Measurements from ENCODE around the gene COBLL1.

The COBLL1 gene

GRCh38 chr2:164781394-164781793 lies 60.2 kb downstream of the COBLL1 start:
- no peak for TF ChIP-seq CTCF (IDR thresholded peaks at IDR 0.05; ENCODE audit: low read depth, low read length)
- no peak for DNase-seq (ENCODE audit: extremely low read depth, low read depth)

DNA sequence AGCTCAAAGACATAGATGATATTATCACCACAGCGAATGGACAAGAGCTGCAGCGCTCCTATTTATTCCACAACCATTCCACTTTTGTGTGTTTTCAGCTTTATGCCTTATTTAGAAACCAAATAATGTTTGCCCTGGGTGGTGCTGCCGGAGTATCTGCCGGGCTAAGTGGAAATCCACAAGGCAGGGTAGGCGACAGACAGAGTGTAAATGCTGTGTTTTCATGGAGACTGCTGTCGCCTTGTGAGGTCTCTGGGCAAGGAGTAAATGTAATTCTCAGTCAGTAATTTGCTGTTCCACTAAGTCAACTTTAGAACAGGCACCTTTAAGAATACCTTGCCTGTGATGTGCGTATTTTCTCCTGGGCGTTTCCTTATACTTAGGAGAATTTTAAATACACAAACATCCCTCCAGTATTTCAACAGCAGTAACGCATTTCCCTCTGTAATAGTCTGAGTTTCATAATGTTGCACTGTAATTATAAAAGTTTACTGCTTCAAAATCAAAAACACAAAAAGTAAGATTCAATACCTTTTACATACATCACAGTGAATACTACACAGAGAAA lies 60.9 kb downstream of the COBLL1 start:
- DNase-seq (ENCODE audit: extremely low read depth, low read depth) = no peak
- no peak for TF ChIP-seq CTCF (IDR thresholded peaks at IDR 0.05; ENCODE audit: low read depth, low read length)

- no peak for TF ChIP-seq CTCF (IDR thresholded peaks at IDR 0.05; ENCODE audit: low read depth, low read length)
- no peak for DNase-seq (ENCODE audit: extremely low read depth, low read depth)
Measured at GRCh38 chr2:164779383-164780057, 62.1 kb downstream of the COBLL1 start.

GRCh38 chr2:164778723-164779122 lies 62.9 kb downstream of the COBLL1 start:
- no peak for DNase-seq (ENCODE audit: extremely low read depth, low read depth)
- no peak for TF ChIP-seq CTCF (IDR thresholded peaks at IDR 0.05; ENCODE audit: low read depth, low read length)

DNA sequence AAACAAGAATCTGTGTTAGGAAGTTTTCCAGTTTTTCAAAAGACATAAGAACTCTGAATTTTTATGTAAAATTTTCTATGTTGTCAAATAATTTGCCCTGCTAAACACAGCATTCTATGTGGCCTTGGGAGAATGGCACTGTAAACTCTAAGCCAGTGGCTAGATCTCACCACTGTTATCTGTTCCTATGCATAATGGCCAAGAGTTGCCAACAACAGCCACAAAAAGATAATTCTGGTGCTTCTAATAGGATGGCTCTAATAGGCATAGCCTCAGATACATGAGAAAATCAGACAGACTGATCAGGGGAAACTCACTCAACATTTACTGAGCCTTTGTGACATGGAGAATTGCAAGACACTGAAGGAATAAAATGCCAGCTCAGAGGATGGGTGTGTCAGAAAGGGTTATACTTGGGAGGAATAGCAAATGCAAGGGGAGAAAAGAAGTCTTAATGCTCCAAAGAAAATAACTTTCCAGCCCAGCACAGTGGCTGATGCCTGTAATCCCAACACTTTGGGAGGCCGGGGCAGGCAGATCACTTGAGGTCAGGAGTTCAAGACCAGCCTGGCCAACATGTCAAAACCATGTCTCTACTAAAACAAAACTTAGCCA lies 63.7 kb downstream of the COBLL1 start:
- DNase-seq (ENCODE audit: extremely low read depth, low read depth) = no peak
- no peak for TF ChIP-seq CTCF (IDR thresholded peaks at IDR 0.05; ENCODE audit: low read depth, low read length)

GRCh38 chr2:164773635-164774034 lies 68.0 kb downstream of the COBLL1 start:
- TF ChIP-seq CTCF (IDR thresholded peaks at IDR 0.05; ENCODE audit: low read depth, low read length) = no peak
- no peak for DNase-seq (ENCODE audit: extremely low read depth, low read depth)

DNA sequence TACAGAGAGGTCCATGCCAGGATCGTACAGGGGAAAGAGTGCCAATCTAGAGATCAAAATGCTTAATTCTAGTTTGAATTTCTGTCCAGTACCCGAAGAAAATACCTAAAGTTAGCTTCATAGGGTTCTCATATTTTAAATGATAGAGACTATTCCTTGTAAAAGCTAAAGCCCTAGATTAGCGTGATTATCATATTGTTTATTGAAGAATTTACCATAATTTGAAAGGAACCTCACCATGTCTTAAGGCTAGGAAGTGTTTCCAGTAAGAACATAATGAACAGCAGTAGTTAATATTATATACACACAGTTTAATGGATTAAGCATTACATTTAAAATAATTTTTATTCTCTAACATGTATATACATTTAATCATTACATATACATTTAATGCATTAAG lies 68.5 kb downstream of the COBLL1 start:
- DNase-seq (ENCODE audit: extremely low read depth, low read depth) = no peak
- no peak for TF ChIP-seq CTCF (IDR thresholded peaks at IDR 0.05; ENCODE audit: low read depth, low read length)

All from AG09319 (cell line).